T-helper 22 cell (primary cell): Measurements from ENCODE around the gene CD82.

ENCODE experiments used
- DNase-seq: peaks from one replicate; pipeline ENCODE4 v3.0.0-alpha.2; 2020; ENCODE audit warnings: low read depth

Gene CD82

DNA sequence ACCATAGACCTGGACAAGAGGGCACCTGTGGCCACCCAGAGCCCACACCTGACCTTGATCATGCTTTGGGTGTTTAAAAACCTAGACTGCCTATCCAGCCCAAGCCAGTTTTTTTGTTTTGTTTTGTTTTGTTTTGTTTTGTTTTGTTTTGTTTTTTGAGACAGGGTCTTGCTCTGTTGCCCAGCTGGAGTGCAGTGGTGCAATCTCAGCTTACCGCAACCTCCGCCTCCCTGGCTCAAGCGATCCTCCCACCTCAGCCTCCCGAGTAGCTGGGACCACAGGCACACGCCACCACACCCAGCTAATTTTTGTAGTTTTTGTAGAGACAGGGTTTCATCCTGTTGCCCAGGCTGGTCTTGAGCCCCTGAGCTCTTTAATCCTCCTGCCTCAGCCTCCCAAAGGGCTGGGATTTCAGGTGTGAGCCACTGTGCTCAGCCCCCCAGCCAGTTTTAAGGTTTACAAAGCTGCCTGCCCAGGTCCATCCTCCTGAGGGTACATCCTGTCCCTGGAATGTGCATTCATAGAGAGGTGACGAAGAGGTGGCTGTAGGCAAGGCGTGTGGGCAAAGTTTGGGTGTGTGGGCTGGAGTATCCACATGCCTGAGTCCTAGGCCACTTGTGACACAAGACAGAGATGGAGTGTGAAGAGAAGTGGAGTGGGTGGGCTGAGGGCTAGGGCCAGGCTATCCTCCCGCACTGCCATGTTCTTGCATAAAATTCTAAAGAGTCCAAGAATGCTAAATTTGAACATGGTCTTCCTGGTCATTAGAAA lies 3.3 kb upstream of the CD82 start:
- no peak for DNase-seq

DNA sequence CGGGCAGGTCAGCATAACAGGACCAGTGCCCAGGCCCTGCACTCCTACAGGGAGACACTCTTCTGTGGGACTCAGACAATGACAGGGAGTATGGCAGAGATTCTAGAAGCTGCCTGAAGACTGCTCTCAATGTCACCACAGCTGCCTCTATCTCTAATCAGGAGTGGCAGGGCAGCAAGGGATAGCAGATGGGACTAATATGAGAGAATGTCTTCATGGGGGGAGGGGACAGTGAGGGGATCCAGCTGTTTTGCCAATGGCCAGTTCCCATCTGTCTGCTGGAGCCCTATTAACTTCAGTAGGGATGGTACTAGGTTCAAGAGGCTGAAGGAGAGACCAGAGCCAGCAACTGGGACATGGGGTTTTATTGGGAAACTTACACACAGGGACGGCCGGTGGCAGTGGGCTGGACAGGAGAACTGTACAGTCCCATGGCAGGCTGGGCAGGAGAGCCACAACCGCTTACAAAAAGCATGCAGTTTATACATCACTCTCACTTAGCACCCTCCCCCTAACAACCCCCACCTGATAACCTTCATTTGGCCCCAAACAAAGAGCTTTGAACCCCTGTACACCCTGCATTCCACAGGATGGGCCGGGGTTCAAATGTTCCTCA lies 2.5 kb upstream of the CD82 start:
- DNase-seq, result no peak

DNA sequence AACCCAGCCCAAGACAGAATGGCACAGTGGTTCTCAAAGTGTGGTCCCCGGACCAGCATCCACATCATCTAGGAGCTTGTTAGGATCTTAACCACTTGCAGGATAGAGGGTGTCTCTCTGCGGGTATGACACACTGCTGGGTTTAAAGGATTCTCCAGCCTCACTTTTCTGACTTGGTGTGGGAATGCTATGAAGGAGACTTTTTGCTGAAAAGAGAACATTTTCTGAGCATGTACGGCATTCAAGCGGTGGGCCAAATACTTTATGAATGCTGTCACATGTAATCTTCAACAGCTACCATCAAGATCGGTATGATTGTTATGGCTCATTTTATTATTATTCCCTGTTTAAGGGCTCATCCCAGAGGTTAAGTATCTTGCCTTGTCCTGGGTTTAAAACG lies 1.8 kb upstream of the CD82 start:
- DNase-seq, result no peak

DNA sequence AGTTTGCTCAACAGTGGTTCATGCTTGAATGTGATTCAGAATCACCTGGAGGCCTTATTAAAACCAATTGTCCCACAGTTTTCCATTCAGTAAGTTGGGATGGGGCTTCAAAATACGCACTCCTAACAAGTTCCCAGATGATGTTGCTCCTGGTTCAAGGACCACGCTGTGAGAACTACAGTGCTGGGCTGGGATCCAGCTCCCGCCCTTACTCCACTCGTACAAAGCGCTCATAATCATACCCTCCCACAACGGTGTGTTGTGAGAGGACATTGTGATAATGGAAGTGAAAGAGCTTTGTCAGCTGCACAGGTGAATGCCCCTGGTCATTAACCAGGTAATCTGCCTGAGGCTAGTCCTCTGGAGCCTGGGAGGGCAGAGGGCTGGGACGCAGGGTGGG lies 1.3 kb upstream of the CD82 start:
- no peak for DNase-seq

DNA sequence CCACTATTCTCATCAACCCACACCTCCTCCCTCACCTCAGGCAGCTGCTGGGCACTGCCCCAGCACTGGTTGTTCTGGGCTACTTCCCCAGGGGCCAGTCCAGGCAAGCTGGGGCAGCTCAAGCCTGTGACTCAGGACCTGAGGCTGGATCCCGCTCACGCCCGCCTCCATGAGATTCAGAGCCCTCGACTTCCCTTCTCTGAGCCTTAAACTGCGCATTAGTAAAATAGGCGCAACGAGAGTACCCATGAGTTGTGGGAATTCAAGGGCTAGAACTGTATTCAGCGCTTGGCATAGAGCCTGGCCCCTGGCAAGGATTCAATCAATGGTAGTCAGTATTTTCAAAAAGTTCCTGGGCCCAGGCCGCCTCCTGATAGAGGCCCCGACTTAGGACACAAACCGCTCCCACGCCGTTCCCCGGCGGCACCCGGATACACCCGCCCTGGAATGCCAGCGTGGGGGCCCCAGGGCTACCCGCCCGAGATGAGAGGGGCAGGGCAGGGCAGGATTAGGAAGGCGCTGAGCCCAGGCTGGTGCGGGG lies 723 bp upstream of the CD82 start:
- no peak for DNase-seq

DNA sequence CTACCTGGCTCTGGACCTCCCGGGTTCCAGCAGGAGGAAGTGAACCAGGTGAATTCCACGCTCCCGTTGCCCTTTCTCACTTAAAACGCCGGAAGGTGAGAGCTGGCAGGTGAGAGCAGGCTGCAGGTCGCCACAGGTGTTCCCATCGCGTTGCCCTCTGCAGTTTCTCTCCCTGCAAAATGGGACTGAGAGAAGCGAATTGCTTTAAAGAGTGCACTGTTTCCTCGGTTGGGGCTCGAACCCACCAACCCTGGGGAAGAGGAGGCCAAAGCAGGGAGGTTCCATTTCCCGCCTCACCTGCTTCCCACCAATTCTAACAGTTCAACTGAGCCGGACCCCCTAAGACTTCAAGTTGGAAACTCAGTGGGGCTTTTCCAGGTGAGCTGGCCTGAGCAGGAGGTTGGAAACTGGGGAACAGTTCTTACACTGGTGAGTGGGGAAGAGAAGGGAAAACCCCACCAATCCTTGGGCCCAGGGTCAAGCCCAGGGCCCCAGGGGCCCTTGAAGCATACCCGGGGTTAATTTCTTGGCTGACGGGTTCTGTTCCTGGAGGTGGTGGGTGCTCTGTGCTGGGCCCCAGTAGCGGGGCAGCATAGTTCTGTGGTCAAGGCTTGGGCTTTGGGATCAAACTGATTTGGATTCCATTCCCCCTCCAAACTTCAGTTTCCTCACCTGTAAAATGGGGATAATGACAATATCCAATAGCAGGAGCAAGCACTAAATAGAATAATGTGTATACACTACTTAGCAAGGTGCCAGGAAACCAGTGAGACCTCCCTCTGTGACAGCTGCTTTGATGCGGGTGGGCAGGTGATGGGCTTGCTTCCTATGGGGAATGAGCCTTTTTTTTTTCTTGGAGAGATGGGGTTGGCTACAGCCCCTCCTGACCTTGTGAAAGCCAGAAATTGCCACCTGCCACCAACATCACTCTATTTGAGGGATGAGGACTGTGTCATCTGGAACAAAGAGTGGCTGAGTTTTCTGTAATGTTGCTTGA lies 788 bp downstream of the CD82 start:
- DNase-seq, result no peak

DNA sequence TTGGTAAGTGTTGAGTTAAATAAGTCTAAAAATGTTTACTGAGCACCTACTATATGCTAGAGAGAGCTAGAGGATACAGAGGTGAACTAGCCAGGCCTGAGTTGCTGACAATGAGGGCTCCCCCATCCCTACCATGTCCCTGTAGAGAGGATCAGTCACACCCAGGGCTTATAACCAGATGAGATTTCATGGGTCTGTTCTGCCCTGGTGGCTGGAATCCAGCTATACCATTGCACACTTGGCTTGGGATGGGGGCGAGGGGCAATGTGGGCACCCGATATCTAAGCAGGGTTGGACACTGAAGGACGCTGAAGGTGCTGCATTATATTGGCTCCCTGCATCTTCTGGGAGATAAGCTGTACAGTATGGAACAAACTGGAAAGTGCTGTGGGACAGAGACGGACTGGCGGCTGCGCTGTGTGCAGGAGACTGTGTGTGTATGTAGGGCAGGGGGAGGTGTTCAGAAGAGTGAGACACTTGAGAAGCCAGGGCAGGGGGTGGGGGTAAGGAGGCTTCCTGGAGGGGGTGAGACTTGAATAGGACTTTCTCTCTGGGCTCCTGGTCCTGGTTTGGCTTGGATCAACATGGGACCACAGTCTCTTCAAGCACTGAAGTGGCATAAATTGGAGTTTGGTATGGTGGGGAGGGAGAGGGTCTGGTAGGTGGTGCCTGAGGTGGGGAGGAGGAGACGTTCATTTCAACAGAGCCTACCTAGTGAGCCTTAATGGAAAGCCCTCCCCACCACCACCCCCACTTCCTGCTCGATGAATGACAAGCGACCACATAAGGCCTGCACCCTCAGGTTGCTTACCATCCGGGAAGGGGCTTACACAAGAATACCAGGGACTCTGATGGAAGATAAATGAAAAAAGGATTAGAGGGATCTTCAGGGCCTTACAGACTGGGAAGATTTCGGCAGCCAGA lies 1.8 kb downstream of the CD82 start:
- peak; percentile 29 for DNase-seq

DNA sequence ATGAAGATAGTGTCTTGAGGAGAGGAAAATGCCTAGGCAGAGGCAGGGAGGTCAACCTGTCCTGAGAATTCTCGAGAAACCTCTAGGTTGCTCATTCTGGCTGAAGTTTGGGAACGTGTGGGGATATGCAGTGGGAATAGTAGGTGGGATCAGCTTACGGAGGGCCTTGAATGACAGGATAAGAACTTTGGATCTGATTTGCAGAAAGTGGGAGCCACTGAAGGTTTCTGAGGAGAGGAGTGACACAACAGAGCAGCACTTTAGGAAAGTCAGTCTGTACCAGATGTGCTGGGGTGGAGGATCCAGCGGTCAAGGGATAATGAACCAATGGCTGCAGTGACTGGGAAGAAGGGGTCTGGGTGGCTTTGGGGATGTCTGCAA lies 2.4 kb downstream of the CD82 start:
- DNase-seq, result no peak

DNA sequence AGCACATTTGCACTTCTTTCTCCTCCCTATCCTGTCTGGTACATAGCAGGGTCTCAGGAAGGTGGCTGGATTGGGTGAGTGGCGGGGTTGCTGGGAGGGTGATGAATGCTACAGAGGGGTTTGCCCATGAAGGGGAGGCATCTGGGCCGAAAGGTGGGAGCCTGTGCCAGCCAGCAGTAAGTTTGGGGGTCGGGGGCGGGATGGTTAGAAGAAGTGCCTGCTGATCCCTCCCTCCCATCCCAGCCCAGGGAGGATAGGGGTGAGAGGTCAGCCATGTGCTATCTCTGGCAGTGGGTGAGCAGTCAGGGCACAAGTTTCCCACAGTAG lies 2.8 kb downstream of the CD82 start:
- DNase-seq, result no peak

DNA sequence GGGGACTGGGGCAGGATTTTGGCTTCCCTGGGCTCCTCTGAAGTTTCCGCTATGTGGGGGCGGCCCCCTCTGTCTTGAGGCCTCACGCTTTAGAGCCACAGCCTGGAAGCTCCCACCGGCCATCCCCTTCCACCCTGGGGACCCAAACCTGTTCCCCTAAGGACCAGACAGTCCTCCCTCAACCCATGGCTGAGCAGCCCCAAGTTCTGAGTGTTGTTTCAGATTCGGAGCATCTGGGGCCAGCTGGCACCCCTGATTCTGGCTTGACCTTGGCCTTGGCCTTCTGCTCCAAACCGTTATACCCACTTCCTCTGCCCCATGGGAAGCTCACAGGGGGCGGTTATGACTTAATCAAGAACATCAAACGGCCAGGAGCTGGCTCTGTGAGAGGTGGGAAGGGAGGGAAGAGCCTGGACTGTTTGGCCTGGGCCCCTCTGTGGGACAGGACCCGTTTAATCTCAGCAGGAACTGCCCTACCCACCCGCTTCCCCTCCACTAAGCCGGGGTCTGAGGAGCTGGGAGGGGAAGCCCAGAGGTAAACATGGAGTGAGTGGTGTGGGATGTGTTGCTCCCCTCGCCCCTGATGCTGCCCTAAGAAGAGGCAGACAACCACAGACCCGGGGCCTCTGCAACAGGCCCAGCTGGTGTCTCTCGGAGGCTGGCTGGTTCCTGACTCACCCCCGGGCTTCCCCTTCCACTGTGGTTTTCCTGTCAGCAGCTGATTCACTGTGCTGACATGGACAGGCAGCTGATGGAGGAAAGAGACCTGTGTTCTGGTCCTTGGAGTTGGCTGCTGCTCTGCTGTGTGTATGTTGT lies 3.4 kb downstream of the CD82 start:
- peak; percentile 93 for DNase-seq

DNA sequence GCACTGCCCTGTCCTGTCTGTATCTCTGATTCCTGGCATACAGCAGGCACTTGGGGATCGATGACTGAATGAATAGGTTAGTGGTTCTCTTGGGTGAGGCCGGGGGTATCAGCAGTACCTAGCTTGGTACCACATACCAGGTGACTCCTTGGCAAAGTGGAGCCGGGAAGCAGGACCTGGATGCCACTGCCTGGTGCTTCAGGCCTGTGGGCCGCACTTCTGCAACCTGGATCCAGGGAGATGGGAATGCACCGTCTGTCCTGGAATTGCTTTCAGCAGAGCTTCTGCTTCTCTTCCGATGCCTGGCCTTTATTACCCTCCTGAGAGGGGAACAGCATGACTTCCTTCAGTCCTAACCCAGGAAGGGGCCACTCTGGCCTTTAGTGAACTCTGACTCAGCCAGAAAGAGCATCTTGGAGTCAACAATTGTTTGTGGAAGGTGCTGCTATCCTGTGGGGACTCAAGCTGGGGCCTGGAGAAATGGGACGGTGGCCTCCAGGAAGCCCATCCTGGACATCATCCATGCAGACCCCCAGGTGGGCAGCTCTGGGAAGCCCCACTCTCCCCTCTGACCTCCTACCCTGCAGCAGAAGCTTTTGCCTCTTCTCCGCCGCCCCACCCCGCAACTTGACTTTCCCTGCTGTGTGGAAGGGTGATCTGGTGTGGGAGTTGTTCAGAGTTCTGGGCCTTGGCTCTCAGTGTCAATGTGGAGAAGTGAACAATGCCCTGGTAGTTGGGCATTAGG lies 5.1 kb downstream of the CD82 start:
- no peak for DNase-seq

DNA sequence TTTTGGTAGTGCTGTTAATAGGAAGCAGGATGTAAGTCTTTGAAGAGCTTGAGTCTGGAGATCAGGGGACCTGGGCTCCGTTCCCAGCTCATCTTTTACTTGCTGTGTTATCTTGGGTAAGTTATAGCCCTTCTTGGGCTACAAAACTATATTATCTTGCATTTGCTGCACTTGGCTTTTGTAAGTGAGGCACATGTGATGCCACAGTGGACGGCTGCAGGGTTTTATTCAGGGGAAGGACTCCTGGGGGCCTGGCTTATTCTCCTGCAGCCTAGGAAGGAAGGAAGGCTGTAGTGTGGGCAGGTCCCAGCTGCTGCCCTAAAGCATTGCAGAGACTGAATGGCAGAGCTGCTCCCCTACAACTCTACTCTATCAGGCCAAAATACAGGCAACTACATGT lies 6.4 kb downstream of the CD82 start:
- no peak for DNase-seq

DNA sequence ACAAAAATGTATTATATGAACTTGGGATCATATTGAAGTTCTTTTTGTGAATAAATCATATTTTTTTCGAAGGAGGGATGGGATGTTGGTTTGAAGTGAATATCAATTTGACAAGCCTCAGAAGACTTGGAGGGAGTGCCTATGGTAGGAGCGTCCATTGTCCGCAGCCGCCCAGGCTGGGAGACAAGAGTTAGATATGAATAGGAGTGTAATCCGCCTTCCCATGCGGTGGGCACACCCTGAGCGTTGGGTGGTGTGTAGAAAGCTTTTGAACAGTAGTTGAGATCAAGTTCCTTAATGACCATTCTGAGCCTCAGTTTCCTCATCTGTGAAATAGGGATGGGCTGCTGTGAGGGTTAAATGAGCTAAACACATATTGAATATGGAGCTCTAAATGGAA lies 7.0 kb downstream of the CD82 start:
- DNase-seq, result no peak

DNA sequence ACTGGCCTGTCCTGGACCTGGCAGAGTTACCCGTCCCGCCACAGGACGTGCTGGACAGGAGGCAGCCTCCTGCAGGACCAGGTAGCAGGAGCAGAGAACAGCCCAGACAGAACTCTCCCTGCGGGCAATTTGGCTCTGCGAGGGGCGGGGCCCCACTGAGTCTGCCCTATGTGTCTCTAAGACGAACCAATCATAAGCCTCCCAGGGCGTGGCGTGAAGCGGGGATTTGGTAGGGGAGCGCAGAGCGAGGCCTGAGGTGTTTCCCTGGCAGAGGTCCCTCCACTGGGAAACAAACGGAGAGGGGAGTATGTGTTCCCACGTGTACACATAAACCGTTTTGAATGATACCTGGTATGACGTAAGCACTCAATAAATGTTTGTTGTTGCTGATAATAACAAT lies 7.4 kb downstream of the CD82 start:
- DNase-seq, result peak; percentile 36

DNA sequence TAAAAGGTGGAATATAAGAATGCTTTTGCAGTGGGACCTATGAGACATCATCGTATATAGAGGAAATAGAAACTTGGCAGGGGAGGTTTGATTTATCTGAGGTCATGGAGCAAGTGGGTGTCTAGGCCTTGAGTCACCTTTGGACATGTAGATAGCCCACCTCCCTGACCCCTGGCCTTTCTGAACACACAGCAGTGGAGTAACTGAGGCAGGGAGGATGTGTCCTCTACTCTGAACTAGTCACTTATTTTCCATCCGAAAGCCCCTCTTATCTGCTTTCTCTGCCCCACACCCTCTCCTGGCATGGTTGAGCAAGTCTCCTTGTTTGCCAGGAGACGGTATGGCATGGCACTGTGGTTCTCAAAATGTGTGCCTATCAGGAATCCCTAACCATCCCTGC lies 7.9 kb downstream of the CD82 start:
- no peak for DNase-seq

DNA sequence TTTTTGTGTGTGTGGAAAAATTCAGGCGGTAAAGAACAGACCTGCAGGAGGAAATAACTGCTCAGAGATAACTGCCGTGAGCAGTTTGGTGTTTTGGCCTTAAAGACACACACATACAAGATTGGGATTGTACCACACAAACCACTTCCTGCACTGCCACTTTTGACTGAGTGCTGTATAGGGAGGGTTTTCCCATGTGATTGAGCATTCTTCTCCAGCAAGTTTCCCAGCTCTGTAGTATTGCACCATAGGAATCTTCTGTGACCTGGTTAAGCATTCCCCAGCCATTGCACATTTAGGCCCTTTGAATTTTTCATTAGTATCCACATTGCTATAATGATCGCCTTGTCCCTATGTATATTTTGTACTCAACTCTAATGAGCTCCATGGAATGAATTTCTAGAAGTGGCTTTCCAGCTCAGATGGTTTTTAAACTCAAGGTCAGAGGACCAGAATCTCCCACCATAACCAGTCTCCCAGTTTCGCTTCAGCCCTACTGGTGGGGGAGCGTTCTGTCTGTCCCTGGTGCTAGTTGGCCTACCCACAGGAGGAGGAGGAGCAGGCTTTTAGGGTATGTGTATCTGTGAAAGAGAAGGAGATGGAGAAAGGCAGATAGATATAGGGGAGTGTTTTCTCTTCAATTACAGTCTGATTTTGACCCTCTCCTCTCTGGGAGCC lies 9.3 kb downstream of the CD82 start:
- DNase-seq, result peak; percentile 37

DNA sequence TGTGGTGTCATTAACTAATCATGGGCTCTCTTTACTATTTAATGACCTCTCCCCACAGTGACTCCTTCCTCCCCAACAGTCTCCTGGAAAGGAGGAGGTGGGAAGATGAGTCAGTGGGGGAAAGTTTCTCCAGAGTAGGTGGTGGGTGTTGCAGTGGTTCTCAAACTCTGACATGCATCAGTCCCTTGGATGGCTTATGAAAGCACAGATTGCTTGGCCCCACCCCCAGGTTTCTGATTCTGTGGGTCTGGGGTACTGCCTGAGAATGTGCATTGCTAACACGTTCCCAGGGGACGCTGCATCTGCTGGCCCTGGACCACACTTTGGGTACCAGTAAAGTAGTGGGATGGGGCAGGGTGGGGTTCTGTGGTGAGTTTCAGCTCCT lies 9.8 kb downstream of the CD82 start:
- DNase-seq, result no peak

DNA sequence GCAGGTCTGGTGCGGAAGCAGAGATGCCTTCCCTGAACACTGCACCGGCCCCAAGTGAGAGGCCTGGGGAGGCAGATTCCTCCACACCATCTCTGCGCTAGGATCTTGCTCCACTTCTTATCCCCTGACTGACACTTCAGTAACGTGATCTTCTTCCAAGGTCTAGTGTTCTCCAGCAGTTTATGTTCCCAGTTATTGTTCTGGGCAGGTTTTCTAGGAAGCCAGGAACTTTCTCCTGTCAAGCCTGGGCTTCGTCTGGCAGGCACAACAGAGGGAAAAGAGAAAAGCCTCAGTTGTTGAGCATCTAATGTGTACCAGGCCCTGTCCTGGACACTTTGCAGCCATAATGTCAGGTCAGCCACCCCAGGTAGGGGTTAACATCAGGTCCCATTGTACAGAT lies 10.5 kb downstream of the CD82 start:
- no peak for DNase-seq

DNA sequence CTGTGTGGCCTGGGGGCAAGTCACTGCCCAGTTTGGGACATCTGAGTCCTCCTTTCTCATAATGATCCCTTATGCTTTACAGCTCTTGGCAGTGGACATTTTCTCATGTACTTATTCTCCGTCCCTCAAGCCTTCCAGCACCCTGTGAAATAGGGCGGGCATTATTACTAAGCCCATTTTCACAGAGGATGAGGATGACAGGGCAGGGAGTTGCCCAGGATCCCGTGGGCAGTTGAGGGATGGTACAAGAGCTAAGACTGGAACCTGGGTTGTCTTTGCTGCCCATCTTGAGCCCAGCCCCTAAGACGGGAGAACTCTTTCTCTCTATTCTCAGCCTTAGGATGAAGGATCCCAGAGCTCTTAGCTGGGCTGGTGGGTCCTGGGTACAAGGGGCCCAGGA lies 11.2 kb downstream of the CD82 start:
- no peak for DNase-seq
